HL-60 (cell line): ENCODE results near the gene GRIA1.

ENCODE experiments used
- SPI1 ChIP-seq: IDR thresholded peaks from 2 replicates; pipeline ENCODE4 v1.6.1; 2012; ENCODE audit warnings: low read depth, mild to moderate bottlenecking, borderline replicate concordance
- TF ChIP-seq, protein P1 (sequence below): IDR thresholded peaks from one replicate; pipeline ENCODE4 v1.5.1; 2011; ENCODE audit warnings: low read length, control low read depth, inconsistent platforms; ENCODE audit not compliant: insufficient read depth
- TF ChIP-seq, protein P2 (sequence below): IDR thresholded peaks from 2 replicates; pipeline ENCODE4 v1.6.1; 2012; ENCODE audit warnings: low read depth; ENCODE audit not compliant: insufficient replicate concordance

DNA sequence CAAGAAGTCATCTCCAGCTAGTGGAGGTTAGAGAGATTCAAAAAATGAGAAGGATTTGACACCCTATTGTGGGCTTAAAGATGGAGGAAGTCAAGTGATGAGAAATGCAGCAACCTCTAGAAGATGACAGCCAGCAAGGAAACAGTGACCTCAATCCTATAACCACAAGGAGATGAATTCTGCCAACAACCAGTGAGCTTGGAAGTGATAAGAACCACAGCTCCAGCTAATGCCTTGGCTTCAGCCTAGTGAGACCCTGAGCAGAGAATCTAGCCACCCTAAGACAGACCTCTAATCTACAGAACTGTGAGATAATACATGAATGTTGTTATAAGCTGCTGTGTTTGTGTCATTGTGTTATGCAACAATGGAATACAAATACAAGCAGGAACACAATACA is 262.4 kb downstream of the GRIA1 start:
- TF ChIP-seq, protein P1, sequence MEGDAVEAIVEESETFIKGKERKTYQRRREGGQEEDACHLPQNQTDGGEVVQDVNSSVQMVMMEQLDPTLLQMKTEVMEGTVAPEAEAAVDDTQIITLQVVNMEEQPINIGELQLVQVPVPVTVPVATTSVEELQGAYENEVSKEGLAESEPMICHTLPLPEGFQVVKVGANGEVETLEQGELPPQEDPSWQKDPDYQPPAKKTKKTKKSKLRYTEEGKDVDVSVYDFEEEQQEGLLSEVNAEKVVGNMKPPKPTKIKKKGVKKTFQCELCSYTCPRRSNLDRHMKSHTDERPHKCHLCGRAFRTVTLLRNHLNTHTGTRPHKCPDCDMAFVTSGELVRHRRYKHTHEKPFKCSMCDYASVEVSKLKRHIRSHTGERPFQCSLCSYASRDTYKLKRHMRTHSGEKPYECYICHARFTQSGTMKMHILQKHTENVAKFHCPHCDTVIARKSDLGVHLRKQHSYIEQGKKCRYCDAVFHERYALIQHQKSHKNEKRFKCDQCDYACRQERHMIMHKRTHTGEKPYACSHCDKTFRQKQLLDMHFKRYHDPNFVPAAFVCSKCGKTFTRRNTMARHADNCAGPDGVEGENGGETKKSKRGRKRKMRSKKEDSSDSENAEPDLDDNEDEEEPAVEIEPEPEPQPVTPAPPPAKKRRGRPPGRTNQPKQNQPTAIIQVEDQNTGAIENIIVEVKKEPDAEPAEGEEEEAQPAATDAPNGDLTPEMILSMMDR = no peak
- TF ChIP-seq, protein P2, sequence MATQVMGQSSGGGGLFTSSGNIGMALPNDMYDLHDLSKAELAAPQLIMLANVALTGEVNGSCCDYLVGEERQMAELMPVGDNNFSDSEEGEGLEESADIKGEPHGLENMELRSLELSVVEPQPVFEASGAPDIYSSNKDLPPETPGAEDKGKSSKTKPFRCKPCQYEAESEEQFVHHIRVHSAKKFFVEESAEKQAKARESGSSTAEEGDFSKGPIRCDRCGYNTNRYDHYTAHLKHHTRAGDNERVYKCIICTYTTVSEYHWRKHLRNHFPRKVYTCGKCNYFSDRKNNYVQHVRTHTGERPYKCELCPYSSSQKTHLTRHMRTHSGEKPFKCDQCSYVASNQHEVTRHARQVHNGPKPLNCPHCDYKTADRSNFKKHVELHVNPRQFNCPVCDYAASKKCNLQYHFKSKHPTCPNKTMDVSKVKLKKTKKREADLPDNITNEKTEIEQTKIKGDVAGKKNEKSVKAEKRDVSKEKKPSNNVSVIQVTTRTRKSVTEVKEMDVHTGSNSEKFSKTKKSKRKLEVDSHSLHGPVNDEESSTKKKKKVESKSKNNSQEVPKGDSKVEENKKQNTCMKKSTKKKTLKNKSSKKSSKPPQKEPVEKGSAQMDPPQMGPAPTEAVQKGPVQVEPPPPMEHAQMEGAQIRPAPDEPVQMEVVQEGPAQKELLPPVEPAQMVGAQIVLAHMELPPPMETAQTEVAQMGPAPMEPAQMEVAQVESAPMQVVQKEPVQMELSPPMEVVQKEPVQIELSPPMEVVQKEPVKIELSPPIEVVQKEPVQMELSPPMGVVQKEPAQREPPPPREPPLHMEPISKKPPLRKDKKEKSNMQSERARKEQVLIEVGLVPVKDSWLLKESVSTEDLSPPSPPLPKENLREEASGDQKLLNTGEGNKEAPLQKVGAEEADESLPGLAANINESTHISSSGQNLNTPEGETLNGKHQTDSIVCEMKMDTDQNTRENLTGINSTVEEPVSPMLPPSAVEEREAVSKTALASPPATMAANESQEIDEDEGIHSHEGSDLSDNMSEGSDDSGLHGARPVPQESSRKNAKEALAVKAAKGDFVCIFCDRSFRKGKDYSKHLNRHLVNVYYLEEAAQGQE = no peak
- TF ChIP-seq SPI1 = no peak
